Right lung (tissue), 5 donors: ENCODE measurements around the gene DAB2IP. TPM values are rescaled to one million over a fixed set of nuclear protein-coding genes. Genes with fewer than 3 reads are reported as not detected.

Source experiments
- DNase-seq, 2 donors: peaks; one replicate each; pipeline ENCODE4 v3.0.0-alpha.2; 2013
- polyA plus RNA-seq, 5 donors: library from polyadenylated mRNA; unstranded; fragments of 120-200 nt; gene quantifications; one replicate each; pipeline versions ENCODE4 v1.2.1 to v1.2.3, GENCODE V29; 2013; ENCODE audit warnings: inconsistent platforms in 1 of 5, low replicate concordance in 1 of 5; ENCODE audit not compliant: insufficient read length in 5 of 5, insufficient read depth in 1 of 5

Gene DAB2IP
- polyA plus RNA-seq, 5 donors: 22.9 to 34.5 (median 28.3) TPM

- DNase-seq: no peak
Observed at GRCh38 chr9:121661328-121661727, 9.9 kb downstream of the DAB2IP start.

GRCh38 chr9:121662359-121662758, 10.9 kb downstream of the DAB2IP start:
- no peak for DNase-seq

DNA sequence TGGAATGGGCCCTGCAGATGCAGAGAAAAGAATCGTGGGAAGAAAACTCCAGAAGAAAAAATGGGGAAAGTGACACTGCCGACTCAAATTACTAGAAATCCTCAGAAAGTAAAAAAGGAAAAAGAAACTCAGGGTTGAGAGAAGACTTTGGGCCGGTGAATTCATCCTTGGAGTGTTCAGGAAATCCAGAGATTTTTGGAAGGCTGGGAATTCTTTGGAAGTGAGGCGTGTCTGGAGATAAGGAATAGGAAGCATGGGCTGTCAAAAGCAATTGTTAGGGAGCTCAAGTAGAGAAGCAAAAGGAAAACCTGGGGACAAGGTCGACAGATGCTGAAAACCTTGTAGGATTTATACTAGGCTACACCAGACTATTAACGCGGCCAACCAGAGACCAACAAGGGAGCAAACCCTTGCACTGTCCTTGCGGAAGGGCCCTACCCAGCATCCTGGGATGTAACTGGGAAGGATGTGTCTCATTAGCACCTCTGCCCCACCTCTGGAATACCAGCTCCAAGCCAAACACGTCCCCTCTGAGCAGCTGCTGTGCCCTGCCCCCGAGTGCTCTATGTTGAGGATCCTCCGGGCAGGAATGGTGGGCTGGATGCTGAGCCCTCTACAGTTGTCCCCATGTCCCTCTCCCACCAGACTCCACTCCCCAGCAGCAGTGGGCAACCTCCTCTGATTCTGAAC, 11.6 kb downstream of the DAB2IP start:
- DNase-seq: no peak

GRCh38 chr9:121663591-121663990, 12.2 kb downstream of the DAB2IP start:
- DNase-seq: no peak

- no peak for DNase-seq
Observed at GRCh38 chr9:121666294-121666693, 14.9 kb downstream of the DAB2IP start.

GRCh38 chr9:121667214-121667613, 15.8 kb downstream of the DAB2IP start:
- DNase-seq: no peak

DNA sequence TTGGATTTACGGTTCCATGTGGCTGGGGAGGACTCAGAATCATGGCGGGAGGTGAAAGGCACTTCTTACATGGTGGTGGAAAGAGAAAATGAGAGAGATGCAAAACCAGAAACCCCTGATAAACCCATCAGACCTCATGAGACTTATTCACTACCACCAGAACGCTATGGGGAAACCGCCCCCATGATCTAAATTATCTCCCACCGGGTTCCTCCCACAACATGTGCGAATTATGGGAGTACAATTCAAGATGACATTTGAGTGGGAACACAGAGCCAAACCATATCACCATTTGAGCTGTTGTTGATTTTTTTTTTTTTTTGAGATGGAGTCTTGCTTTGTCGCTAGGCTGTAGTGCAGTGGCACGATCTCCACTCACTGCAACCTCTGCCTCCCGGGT, 16.5 kb downstream of the DAB2IP start:
- DNase-seq: no peak

- no peak for DNase-seq
Observed at GRCh38 chr9:121670431-121670830, 19.0 kb downstream of the DAB2IP start.

GRCh38 chr9:121671612-121672155, 20.2 kb downstream of the DAB2IP start:
- no peak for DNase-seq

- DNase-seq: no peak
Observed at GRCh38 chr9:121672213-121672612, 20.8 kb downstream of the DAB2IP start.

DNA sequence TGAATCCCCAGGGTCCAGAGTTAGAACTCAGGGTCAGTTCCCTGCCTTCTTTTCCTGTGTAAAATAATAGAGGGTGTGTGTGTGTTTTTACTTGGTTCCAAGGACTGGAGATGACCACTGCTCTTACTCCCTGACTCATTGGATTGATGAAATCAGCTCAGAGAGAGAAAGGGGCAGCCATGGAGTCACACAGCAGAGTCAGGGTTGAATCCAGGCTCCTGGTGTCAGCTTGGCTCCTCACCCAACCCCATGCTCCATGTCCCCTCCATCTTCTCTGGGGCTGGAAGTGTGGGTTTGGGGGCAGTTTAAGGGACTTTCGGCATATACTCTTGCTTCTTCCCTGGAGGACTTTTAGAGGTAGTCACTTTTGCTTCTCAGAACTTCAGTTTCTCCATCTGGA, 21.6 kb downstream of the DAB2IP start:
- DNase-seq: no peak

DNA sequence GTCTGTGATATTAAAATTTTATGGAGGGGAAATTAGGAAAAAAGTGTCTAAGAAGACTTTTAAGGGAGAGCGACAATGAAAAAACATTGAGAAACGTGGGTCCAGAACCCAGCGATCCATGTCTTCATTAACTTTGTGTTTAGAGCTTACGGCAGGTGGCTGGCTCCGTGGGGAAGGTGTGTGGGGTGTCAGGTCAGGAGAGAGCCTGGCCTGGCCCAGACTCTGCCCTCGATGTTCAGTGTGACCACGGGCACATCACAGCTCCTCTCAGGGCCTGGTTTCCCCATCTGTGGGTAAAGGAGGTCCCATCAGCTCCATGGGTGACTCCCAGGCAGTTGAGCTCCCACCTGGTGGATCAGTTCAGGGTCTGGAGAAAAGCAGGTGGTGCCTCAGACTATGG, 22.1 kb downstream of the DAB2IP start:
- no peak for DNase-seq

GRCh38 chr9:121674017-121674416, 22.6 kb downstream of the DAB2IP start:
- DNase-seq: no peak

- no peak for DNase-seq
Observed at GRCh38 chr9:121674952-121675351, 23.5 kb downstream of the DAB2IP start.

- no peak for DNase-seq
Observed at GRCh38 chr9:121675381-121675780, 23.9 kb downstream of the DAB2IP start.

DNA sequence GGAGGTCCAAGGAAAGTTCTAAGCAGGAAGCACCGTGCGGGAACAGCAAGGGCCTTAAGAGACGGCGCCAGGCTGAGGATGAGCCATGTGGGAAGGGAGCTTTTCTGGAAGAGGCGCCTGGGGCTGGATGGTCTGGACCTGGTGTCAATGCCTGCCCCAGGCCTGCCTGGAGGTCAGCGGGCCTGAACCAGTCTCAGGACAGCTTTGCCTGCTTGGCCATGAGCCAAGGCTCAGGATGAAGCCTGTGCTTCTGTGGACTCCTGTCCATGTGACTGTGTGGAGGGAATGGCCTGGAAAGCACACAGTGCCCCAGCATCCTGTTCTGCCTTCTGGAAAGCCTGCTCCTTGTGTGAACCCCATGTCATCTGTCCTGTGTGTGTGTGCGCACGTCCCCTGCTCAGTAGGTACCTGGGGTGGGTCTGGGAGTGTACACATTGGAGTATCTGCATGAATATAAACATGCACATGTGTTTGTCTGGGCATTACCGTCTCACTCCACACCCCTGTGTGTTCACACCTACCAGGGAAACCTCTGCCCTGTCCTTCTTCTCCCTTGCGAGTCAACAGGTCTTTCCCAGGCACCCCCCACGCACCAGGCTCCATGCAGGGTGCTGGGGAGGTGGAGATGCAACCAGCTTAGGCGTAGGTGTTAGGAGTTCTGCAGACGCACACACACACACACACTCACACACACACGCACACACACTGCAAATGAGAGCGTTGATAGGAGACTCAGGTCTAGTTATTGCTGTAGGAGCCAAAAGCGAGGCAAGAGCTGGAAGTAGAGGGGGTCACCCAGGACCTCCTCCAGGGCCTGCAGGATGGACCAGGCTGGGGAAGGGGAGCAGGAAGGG, 24.8 kb downstream of the DAB2IP start:
- DNase-seq: no peak

- DNase-seq: no peak
Observed at GRCh38 chr9:121676926-121677325, 25.5 kb downstream of the DAB2IP start.

DNA sequence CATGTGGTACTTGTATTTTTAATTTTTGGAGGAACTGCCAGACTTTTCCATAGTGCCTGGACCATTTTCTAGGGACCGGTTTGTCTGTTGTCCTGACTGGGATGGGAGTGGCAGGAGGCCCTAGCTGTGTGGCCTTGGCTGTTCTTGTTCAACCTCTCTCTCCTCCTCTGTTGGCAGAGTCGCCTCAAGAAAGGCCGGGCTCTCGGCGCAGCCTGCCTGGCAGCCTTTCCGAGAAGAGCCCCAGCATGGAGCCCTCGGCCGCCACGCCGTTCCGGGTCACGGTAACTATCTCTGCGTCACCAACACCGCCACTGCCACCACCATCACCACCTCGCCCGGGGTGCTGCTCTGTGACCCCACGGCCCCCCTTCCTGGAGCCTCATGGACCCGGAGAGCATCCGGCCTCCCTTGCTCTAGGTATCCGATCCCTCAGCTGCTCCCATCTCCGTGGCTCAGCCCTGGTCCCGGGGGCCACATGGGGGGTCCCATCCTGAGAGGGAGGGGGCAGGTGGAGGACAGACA, 27.1 kb downstream of the DAB2IP start:
- DNase-seq: no peak

GRCh38 chr9:121679901-121680635, 28.6 kb downstream of the DAB2IP start:
- DNase-seq: no peak

DNA sequence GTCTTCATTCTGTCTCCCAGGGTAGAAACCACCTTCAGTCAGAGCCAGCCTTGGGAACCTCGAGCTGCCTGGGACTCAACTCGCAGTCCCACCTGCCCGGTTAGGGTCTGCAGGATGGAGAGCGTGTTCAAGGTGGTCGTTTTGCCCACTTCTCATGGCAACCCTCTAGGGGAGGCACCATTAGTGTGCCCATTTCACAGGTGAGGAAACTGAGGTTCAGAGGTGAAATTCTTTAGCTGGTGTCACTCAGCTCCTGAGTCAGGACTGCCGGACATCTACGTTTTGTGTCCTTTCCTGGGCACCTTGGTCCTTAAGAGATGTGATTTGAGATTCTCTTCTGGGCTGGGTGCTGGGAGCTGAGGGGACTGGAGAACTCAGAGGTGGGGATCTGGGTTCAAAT, 30.0 kb downstream of the DAB2IP start:
- DNase-seq: no peak

GRCh38 chr9:121682201-121682600, 30.8 kb downstream of the DAB2IP start:
- DNase-seq: no peak

- no peak for DNase-seq
Observed at GRCh38 chr9:121682926-121683515, 31.6 kb downstream of the DAB2IP start.
